GM13976 (cell line): ENCODE data around the gene ZNF546.

Experiments
- DNase-seq: peaks from one replicate; pipeline ENCODE4 v3.0.0; 2012; ENCODE audit warnings: low spot score
- CTCF ChIP-seq: IDR thresholded peaks from 2 replicates; pipeline ENCODE4 v1.5.1; 2012; ENCODE audit warnings: borderline replicate concordance, mild to moderate bottlenecking; ENCODE audit not compliant: insufficient read depth; ENCODE audit errors: extremely low read depth, missing control alignments, control extremely low read depth
- in situ Hi-C: fragments of 300-500 bp; cut with MboI; formaldehyde crosslinking; loops from one replicate; pipeline ENCODE4 v1.12.0; 2022; ENCODE audit warnings: low sequenced_read_pairs, mixed read lengths, inconsistent platforms; ENCODE audit not compliant: unreplicated experiment

ZNF546 gene

GRCh38 chr19:39963898-39964297 lies 33.0 kb upstream of the ZNF546 start:
- TF ChIP-seq CTCF: no peak
- DNase-seq: no peak
- in situ Hi-C loops: no loop called here

GRCh38 chr19:39966617-39967016 lies 30.2 kb upstream of the ZNF546 start:
- no peak for TF ChIP-seq CTCF
- in situ Hi-C loops: no loop called here

GRCh38 chr19:39967561-39967960 lies 29.3 kb upstream of the ZNF546 start:
- no peak for DNase-seq
- TF ChIP-seq CTCF: no peak
- in situ Hi-C loops: no loop called here

More at GRCh38 chr19:39966617-39967016, 30.2 kb upstream of the ZNF546 start:
- DNase-seq: no peak

- no peak for DNase-seq
- in situ Hi-C loops: no loop called here
- TF ChIP-seq CTCF: no peak
Observed at GRCh38 chr19:39968789-39969188, 28.1 kb upstream of the ZNF546 start.

- TF ChIP-seq CTCF: no peak
- in situ Hi-C loops: no loop called here
- DNase-seq: no peak
Observed at GRCh38 chr19:39969266-39969665, 27.6 kb upstream of the ZNF546 start.

GRCh38 chr19:39969681-39970424 lies 27.0 kb upstream of the ZNF546 start:
- no peak for TF ChIP-seq CTCF
- no peak for DNase-seq
- in situ Hi-C loops: no loop called here
